ENCODE data around the gene KIAA1755.

The KIAA1755 gene

GRCh38 chr20:38200646-38201045 lies 59.9 kb downstream of the KIAA1755 start:
- Histone ChIP-seq H3K27me3 (ENCODE audit: control insufficient read depth, insufficient read depth, low read length) (no peaks in the 10 kb centered on the region), H3K9ac (no peak overlapping the region), H3K4me2 (ENCODE audit: low read length) (no peak overlapping the region), H3K9me3 (ENCODE audit: control insufficient read depth, low read length) (no peaks in the 10 kb centered on the region), H3K4me3 (ENCODE audit: low read depth, low read length) (no peak overlapping the region), H3K79me2 (no peaks in the 10 kb centered on the region), H2AFZ (no peak overlapping the region), H3K27ac (no peak overlapping the region), H3K36me3 (ENCODE audit: control insufficient read depth, insufficient read depth, low read length) (no peaks in the 10 kb centered on the region), H3K4me1 (no peaks in the 10 kb centered on the region)
- TF ChIP-seq CTCF (IDR thresholded peaks at IDR 0.05), result no peak

GRCh38 chr20:38199501-38200390 lies 60.8 kb downstream of the KIAA1755 start:
- no peak overlapping the region for H3K4me2 ChIP-seq (ENCODE audit: low read length)
- H3K9me3 ChIP-seq (ENCODE audit: control insufficient read depth, low read length), result no peaks in the 10 kb centered on the region
- TF ChIP-seq CTCF (IDR thresholded peaks at IDR 0.05), result no peak
- H3K9ac ChIP-seq, result no peak overlapping the region
- H3K27ac ChIP-seq, result no peak overlapping the region
- no peaks in the 10 kb centered on the region for H3K27me3 ChIP-seq (ENCODE audit: control insufficient read depth, insufficient read depth, low read length)
- H3K4me3 ChIP-seq (ENCODE audit: low read depth, low read length), result no peak overlapping the region
- peaks cover 3% of the 10 kb centered on the region for H3K4me1 ChIP-seq
- H2AFZ ChIP-seq, result no peak overlapping the region
- no peaks in the 10 kb centered on the region for H3K36me3 ChIP-seq (ENCODE audit: control insufficient read depth, insufficient read depth, low read length)
- H3K79me2 ChIP-seq, result no peaks in the 10 kb centered on the region

GRCh38 chr20:38198238-38198861 lies 62.2 kb downstream of the KIAA1755 start:
- Histone ChIP-seq H3K79me2 (no peaks in the 10 kb centered on the region), H3K27ac (no peak overlapping the region), H3K4me3 (ENCODE audit: low read depth, low read length) (no peak overlapping the region), H3K27me3 (ENCODE audit: control insufficient read depth, insufficient read depth, low read length) (no peaks in the 10 kb centered on the region), H2AFZ (no peak overlapping the region), H3K4me1 (peaks cover 3% of the 10 kb centered on the region), H3K36me3 (ENCODE audit: control insufficient read depth, insufficient read depth, low read length) (no peaks in the 10 kb centered on the region), H3K4me2 (ENCODE audit: low read length) (no peak overlapping the region), H3K9ac (no peak overlapping the region), H3K9me3 (ENCODE audit: control insufficient read depth, low read length) (no peaks in the 10 kb centered on the region)
- TF ChIP-seq CTCF (IDR thresholded peaks at IDR 0.05), result no peak

- H2AFZ ChIP-seq, result no peak overlapping the region
- no peaks in the 10 kb centered on the region for H3K27me3 ChIP-seq (ENCODE audit: control insufficient read depth, insufficient read depth, low read length)
- no peaks in the 10 kb centered on the region for H3K79me2 ChIP-seq
- H3K4me2 ChIP-seq (ENCODE audit: low read length), result no peak overlapping the region
- no peak for TF ChIP-seq CTCF (IDR thresholded peaks at IDR 0.05)
- no peaks in the 10 kb centered on the region for H3K9me3 ChIP-seq (ENCODE audit: control insufficient read depth, low read length)
- no peaks in the 10 kb centered on the region for H3K36me3 ChIP-seq (ENCODE audit: control insufficient read depth, insufficient read depth, low read length)
- H3K27ac ChIP-seq, result no peak overlapping the region
- no peak overlapping the region for H3K9ac ChIP-seq
- no peak overlapping the region for H3K4me3 ChIP-seq (ENCODE audit: low read depth, low read length)
- H3K4me1 ChIP-seq, result peaks cover 3% of the 10 kb centered on the region
Observed at GRCh38 chr20:38197619-38198018, 62.9 kb downstream of the KIAA1755 start.
